Lung (tissue), 12 donors: Measurements from ENCODE around the gene JAM3. TPM values are rescaled to one million over a fixed set of nuclear protein-coding genes. Genes with fewer than 3 reads are reported as not detected.

ENCODE experiments used
- ATAC-seq: fragments of 200-7000 bp; cut with Tn5 transposase; one replicate; pipeline ENCODE4 v1.9.1; 2020; ENCODE audit warnings: moderate number of reproducible peaks; ENCODE audit not compliant: insufficient read depth, low FRiP score
- DNase-seq, 3 donors: peaks; one replicate each; pipeline ENCODE4 v3.0.0-alpha.2; 2013 to 2017
- H3K27ac ChIP-seq, 2 donors: one replicate each; pipeline ENCODE4 v1.5.1; 2013; ENCODE audit warnings: mild to moderate bottlenecking in 2 of 2, moderate library complexity in 2 of 2, control low read depth in 1 of 2, inconsistent platforms in 1 of 2, low read depth in 1 of 2, low read length in 1 of 2
- H3K27me3 ChIP-seq, 3 donors: one replicate each; pipeline ENCODE4 v1.5.1; 2013; ENCODE audit warnings: low read length in 2 of 3; ENCODE audit not compliant: control insufficient read depth in 3 of 3, insufficient read depth in 3 of 3
- H3K36me3 ChIP-seq, 4 donors: one replicate each; pipeline ENCODE4 v1.5.1; 2013; ENCODE audit warnings: low read length in 4 of 4, mild to moderate bottlenecking in 1 of 4, moderate library complexity in 1 of 4; ENCODE audit not compliant: control insufficient read depth in 4 of 4, insufficient read depth in 4 of 4
- H3K4me1 ChIP-seq, 5 donors: one replicate each; pipeline ENCODE4 v1.5.1; 2013; ENCODE audit warnings: low read length in 5 of 5, mild to moderate bottlenecking in 2 of 5, moderate library complexity in 1 of 5; ENCODE audit not compliant: control insufficient read depth in 5 of 5, insufficient read depth in 5 of 5
- H3K4me3 ChIP-seq: one replicate; pipeline ENCODE4 v1.5.1; 2013; ENCODE audit warnings: mild to moderate bottlenecking, control low read depth, moderate library complexity
- H3K9ac ChIP-seq, 2 donors: one replicate each; pipeline ENCODE4 v1.5.1; 2013; ENCODE audit warnings: low read length in 2 of 2, control low read depth in 1 of 2; ENCODE audit not compliant: insufficient read depth in 1 of 2
- H3K9me3 ChIP-seq, 4 donors: one replicate each; pipeline ENCODE4 v1.5.1; 2013; ENCODE audit warnings: low read length in 3 of 4, mild to moderate bottlenecking in 1 of 4, moderate library complexity in 1 of 4; ENCODE audit not compliant: control insufficient read depth in 4 of 4, insufficient read depth in 3 of 4
- CTCF ChIP-seq: IDR thresholded peaks from 2 replicates; pipeline ENCODE4 v1.5.1; 2012; ENCODE audit warnings: mild to moderate bottlenecking; ENCODE audit errors: control extremely low read depth, extremely low read depth
- WGBS, 2 donors: extraction: QIAGEN DNeasy Blood & Tissue Kit; methylation state at CpG; one replicate each; pipeline ENCODE4 v1.1.7; 2013; 5-methylcytosine and 5-hydroxymethylcytosine counted together
- polyA plus RNA-seq, 2 donors: library from polyadenylated mRNA; stranded (reverse); fragments of 200-250 nt; gene quantifications; one replicate each; pipeline ENCODE4 v1.2.1, GENCODE V29; 2013
- total RNA-seq, 2 donors: library from RNA; depleted of rRNA in 1 of 2; stranded (reverse); fragments of >200 nt in 1 of 2; gene quantifications; one replicate each; pipeline ENCODE4 v1.2.1, GENCODE V29; 2014 to 2021
- donor health status: control.
- donor health status: control.
- donor health status: Bipolar disorder and iron deficiency.
- donor health status: healthy.
- donor health status: DM: yes; HTN: yes; CAD: no.

Gene JAM3
- total and polyA plus RNA-seq, 4 donors: 10.3 to 72.2 (median 23.6) TPM

GRCh38 chr11:134153147-134153905, 84.5 kb downstream of the JAM3 start:
- H3K36me3 ChIP-seq: peaks cover 23 to 53% (median 32%) of the 10 kb centered on the region in 4 donors
- H3K4me3 ChIP-seq: no peak overlapping the region
- ATAC-seq (no peak), DNase-seq (no peak)
- no peaks in the 10 kb centered on the region for H3K4me1 ChIP-seq
- H3K27ac ChIP-seq: no peak overlapping the region
- H3K9me3 ChIP-seq: no peaks in the 10 kb centered on the region
- no peak for TF ChIP-seq CTCF
- no peaks in the 10 kb centered on the region for H3K27me3 ChIP-seq
- 94 to 95% methylated on average over 30 of the region's 30 CpGs for WGBS, 2 donors
- H3K9ac ChIP-seq: no peak overlapping the region

- Histone ChIP-seq H3K9ac (no peak overlapping the region), H3K4me1 (no peaks in the 10 kb centered on the region), H3K4me3 (no peak overlapping the region), H3K36me3 (peaks cover 17 to 52% (median 31%) of the 10 kb centered on the region in 4 donors), H3K27me3 (no peaks in the 10 kb centered on the region), H3K9me3 (no peaks in the 10 kb centered on the region), H3K27ac (no peak overlapping the region)
- no peak for TF ChIP-seq CTCF
- 88 to 97% methylated on average over 8 to 11 of the region's 11 CpGs for WGBS, 2 donors
- no peak for ATAC-seq
- no peak for DNase-seq
These were observed 85.6 kb downstream of the JAM3 start for GRCh38 chr11:134154441-134154840.

- H3K27ac ChIP-seq: no peak overlapping the region
- no peak for TF ChIP-seq CTCF
- 90 to 94% methylated on average over 16 of the region's 16 CpGs for WGBS, 2 donors
These were observed 86.6 kb downstream of the JAM3 start for GRCh38 chr11:134155456-134155855.

More at GRCh38 chr11:134155456-134155855, 86.6 kb downstream of the JAM3 start:
- H3K4me3 ChIP-seq: no peak overlapping the region
- no peak for ATAC-seq
- H3K4me1 ChIP-seq: no peaks in the 10 kb centered on the region
- H3K27me3 ChIP-seq: no peaks in the 10 kb centered on the region
- H3K9ac ChIP-seq: no peak overlapping the region
- peaks cover 24 to 55% (median 33%) of the 10 kb centered on the region in 4 donors for H3K36me3 ChIP-seq
- no peaks in the 10 kb centered on the region for H3K9me3 ChIP-seq
- DNase-seq: no peak
